ENCODE data around the gene ELAC2. TPM values are rescaled to one million over a fixed set of nuclear protein-coding genes. Genes with fewer than 3 reads are reported as not detected.

The ELAC2 gene
- total and polyA plus RNA-seq, 10 of the 15 experiments (the other 5 are each of a cell fraction or from before 2014, with no cell fraction given), result 5.1 to 146 (median 79.4) TPM

GRCh38 chr17:13036751-13037150 lies 18.9 kb upstream of the ELAC2 start:
- Histone ChIP-seq H3K9me3 (replicated peaks; ENCODE audit: control insufficient read depth, insufficient read depth, low read length) (no peaks in the 10 kb centered on the region; the same call in 2 of the 3 replicates), H3K27me3 (replicated peaks in 1 of 2; ENCODE audit: control insufficient read depth in 2 of 2, insufficient read depth in 2 of 2, low read length in 1 of 2) (no peaks in the 10 kb centered on the region), H3K4me1 (ENCODE audit: control insufficient read depth, insufficient read depth, low read length) (no peaks in the 10 kb centered on the region), H3K27ac (ENCODE audit: control insufficient read depth, insufficient read depth) (no peak overlapping the region), H3K79me2 (ENCODE audit: control insufficient read depth, insufficient read depth, low read length) (no peaks in the 10 kb centered on the region), H3K9ac (ENCODE audit: control insufficient read depth, insufficient read depth, low read length) (no peak overlapping the region), H3K36me3 (ENCODE audit: control insufficient read depth in 2 of 2, insufficient read depth in 2 of 2, low read length in 1 of 2) (no peaks in the 10 kb centered on the region), H4K20me1 (ENCODE audit: control insufficient read depth, insufficient read depth) (no peaks in the 10 kb centered on the region), H2AFZ (ENCODE audit: control insufficient read depth, low read depth, low read length) (no peak overlapping the region), H3K4me3 (no peak overlapping the region), H3K4me2 (ENCODE audit: control insufficient read depth, insufficient read depth) (no peak overlapping the region)
- ChIA-PET SMC1A (ENCODE audit: uncharacterized antibody, unreplicated experiment) (no interaction called here), POLR2A (no interaction called here), RAD21 (ENCODE audit: unreplicated experiment) (no interaction called here), CTCF (interaction anchor here (5.6 kb wide), 1 partner anchor 6 kb away, joined by 40 read pairs; no protein-coding TSS in a partner anchor)
- TF ChIP-seq, protein P1, sequence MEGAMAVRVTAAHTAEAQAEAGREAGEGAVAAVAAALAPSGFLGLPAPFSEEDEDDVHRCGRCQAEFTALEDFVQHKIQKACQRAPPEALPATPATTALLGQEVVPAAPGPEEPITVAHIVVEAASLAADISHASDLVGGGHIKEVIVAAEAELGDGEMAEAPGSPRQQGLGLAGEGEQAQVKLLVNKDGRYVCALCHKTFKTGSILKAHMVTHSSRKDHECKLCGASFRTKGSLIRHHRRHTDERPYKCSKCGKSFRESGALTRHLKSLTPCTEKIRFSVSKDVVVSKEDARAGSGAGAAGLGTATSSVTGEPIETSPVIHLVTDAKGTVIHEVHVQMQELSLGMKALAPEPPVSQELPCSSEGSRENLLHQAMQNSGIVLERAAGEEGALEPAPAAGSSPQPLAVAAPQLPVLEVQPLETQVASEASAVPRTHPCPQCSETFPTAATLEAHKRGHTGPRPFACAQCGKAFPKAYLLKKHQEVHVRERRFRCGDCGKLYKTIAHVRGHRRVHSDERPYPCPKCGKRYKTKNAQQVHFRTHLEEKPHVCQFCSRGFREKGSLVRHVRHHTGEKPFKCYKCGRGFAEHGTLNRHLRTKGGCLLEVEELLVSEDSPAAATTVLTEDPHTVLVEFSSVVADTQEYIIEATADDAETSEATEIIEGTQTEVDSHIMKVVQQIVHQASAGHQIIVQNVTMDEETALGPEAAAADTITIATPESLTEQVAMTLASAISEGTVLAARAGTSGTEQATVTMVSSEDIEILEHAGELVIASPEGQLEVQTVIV (IDR thresholded peaks at IDR 0.05; ENCODE audit: borderline replicate concordance, partially characterized antibody), result no peak
- no peak for TF ChIP-seq LARP7 (IDR thresholded peaks at IDR 0.05)
- no peak for TF ChIP-seq ELK1 (IDR thresholded peaks at IDR 0.05; ENCODE audit: low read depth, low read length)
- TF ChIP-seq WRNIP1 (IDR thresholded peaks at IDR 0.05; ENCODE audit: borderline replicate concordance, low read depth, low read length), result no peak
- no peak for TF ChIP-seq SRF (IDR thresholded peaks at IDR 0.05; ENCODE audit: low read depth in 2 of 2, low read length in 2 of 2)
- DNase-seq (ENCODE audit: low read depth, low spot score) (no peak), ATAC-seq (no peak), FAIRE-seq (no peak)
- no TSS peak for BruUV-seq (replicated peaks)
- in situ Hi-C loops (cut with MboI), result no loop called here
- intact Hi-C loops (cut with micrococcal nuclease; ENCODE audit: unreplicated experiment), result no loop called here

Data from GM12878 (cell line).